ENCODE measurements around the gene TBC1D14. TPM values are rescaled to one million over a fixed set of nuclear protein-coding genes. Genes with fewer than 3 reads are reported as not detected.
A peak's percentile ranks its signal among the peaks of the same experiment; 100 is the strongest.

Gene TBC1D14
- total RNA-seq, 3 donors from 2014 or later (not counting 1 experiment from before 2014, with no cell fraction given): 36.0 to 54.7 (median 53.2) TPM

GRCh38 chr4:7040765-7041164 lies 131.1 kb downstream of the TBC1D14 start:
- intact Hi-C loops (cut with micrococcal nuclease): no loop called here
- peaks cover 33% of the 10 kb centered on the region for H3K4me1 ChIP-seq (ENCODE audit: control insufficient read depth, insufficient read depth, low read length)
- no peak for ATAC-seq
- no peaks in the 10 kb centered on the region for H3K9me3 ChIP-seq (ENCODE audit: control insufficient read depth, insufficient read depth, low read length)
- WGBS (ENCODE audit: insufficient coverage): 82% methylated on average over 2 of the region's 4 CpGs
- no peak overlapping the region for H3K4me3 ChIP-seq (ENCODE audit: low read length)
- Mint-ChIP-seq H3K4me1 (peaks cover 24 to 37% of the 10 kb centered on the region in 2 donors), H3K9me3 (no peaks in the 10 kb centered on the region), H3K27me3 (ENCODE audit: low read depth in 2 of 2) (no peaks in the 10 kb centered on the region), H3K4me3 (peak overlapping the region; percentile 69), H3K36me3 (no peaks in the 10 kb centered on the region), H3K27ac (no peak overlapping the region)
- no peak for DNase-seq
- H3K27me3 ChIP-seq (ENCODE audit: control insufficient read depth, insufficient read depth, low read length): no peaks in the 10 kb centered on the region
- H3K27ac ChIP-seq (ENCODE audit: low read length): no peak overlapping the region
- TF ChIP-seq CTCF (IDR thresholded peaks at IDR 0.05): no peak
- no peaks in the 10 kb centered on the region for H3K36me3 ChIP-seq (ENCODE audit: control insufficient read depth, insufficient read depth, low read length)

- no peak for DNase-seq
- no peak for TF ChIP-seq CTCF (IDR thresholded peaks at IDR 0.05)
- no peaks in the 10 kb centered on the region for H3K36me3 ChIP-seq (ENCODE audit: control insufficient read depth, insufficient read depth, low read length)
- H3K27ac Mint-ChIP-seq: no peak overlapping the region
- no peaks in the 10 kb centered on the region for H3K27me3 ChIP-seq (ENCODE audit: control insufficient read depth, insufficient read depth, low read length)
- intact Hi-C loops (cut with micrococcal nuclease): no loop called here
- no peaks in the 10 kb centered on the region for H3K9me3 ChIP-seq (ENCODE audit: control insufficient read depth, insufficient read depth, low read length)
- 92% methylated on average over 19 of the region's 19 CpGs for WGBS (ENCODE audit: insufficient coverage)
- H3K4me1 Mint-ChIP-seq: peaks cover 26 to 42% of the 10 kb centered on the region in 2 donors
- ATAC-seq: no peak
- H3K4me3 Mint-ChIP-seq: peak overlapping the region; percentile 82
- H3K36me3 Mint-ChIP-seq: no peaks in the 10 kb centered on the region
- H3K4me3 ChIP-seq (ENCODE audit: low read length): no peak overlapping the region
- no peaks in the 10 kb centered on the region for H3K27me3 Mint-ChIP-seq (ENCODE audit: low read depth in 2 of 2)
- H3K4me1 ChIP-seq (ENCODE audit: control insufficient read depth, insufficient read depth, low read length): peaks cover 38% of the 10 kb centered on the region
- no peaks in the 10 kb centered on the region for H3K9me3 Mint-ChIP-seq
- no peak overlapping the region for H3K27ac ChIP-seq (ENCODE audit: low read length)
These were observed 131.6 kb downstream of the TBC1D14 start for GRCh38 chr4:7041246-7041645.

- 28% methylated on average over 42 of the region's 42 CpGs for WGBS (ENCODE audit: insufficient coverage)
- intact Hi-C loops (cut with micrococcal nuclease): no loop called here
These were observed 132.3 kb downstream of the TBC1D14 start for GRCh38 chr4:7041801-7042502.

More at GRCh38 chr4:7041801-7042502, 132.3 kb downstream of the TBC1D14 start:
- Mint-ChIP-seq H3K9me3 (no peaks in the 10 kb centered on the region), H3K36me3 (no peaks in the 10 kb centered on the region), H3K4me3 (peak overlapping the region; percentile 82), H3K27ac (peak overlapping the region; percentile 64 to 95), H3K27me3 (ENCODE audit: low read depth in 2 of 2) (no peaks in the 10 kb centered on the region), H3K4me1 (peaks cover 33 to 49% of the 10 kb centered on the region in 2 donors)
- H3K4me1 ChIP-seq (ENCODE audit: control insufficient read depth, insufficient read depth, low read length): peaks cover 45% of the 10 kb centered on the region
- no peak for ATAC-seq
- no peaks in the 10 kb centered on the region for H3K9me3 ChIP-seq (ENCODE audit: control insufficient read depth, insufficient read depth, low read length)
- no peaks in the 10 kb centered on the region for H3K36me3 ChIP-seq (ENCODE audit: control insufficient read depth, insufficient read depth, low read length)
- DNase-seq: peak in 1 of 2 donors; percentile 33
- no peaks in the 10 kb centered on the region for H3K27me3 ChIP-seq (ENCODE audit: control insufficient read depth, insufficient read depth, low read length)
- no peak overlapping the region for H3K27ac ChIP-seq (ENCODE audit: low read length)
- H3K4me3 ChIP-seq (ENCODE audit: low read length): peak overlapping the region; percentile 78
- no peak for TF ChIP-seq CTCF (IDR thresholded peaks at IDR 0.05)

Data from natural killer cell (primary cell).